Muscle layer of duodenum (tissue), 2 donors: ENCODE measurements around the gene SUN2.

Experiments
- H3K27ac ChIP-seq: one replicate; pipeline ENCODE4 v1.7.0; 2013; ENCODE audit warnings: mild to moderate bottlenecking, low read length
- H3K27me3 ChIP-seq: one replicate; pipeline ENCODE4 v1.7.0; 2013; ENCODE audit warnings: low read depth, mild to moderate bottlenecking, control low read depth, low read length
- H3K36me3 ChIP-seq, 2 donors: one replicate each; pipeline ENCODE4 v1.7.0; 2013; ENCODE audit warnings: low read length in 2 of 2, control low read depth in 1 of 2, mild to moderate bottlenecking in 1 of 2; ENCODE audit not compliant: insufficient read depth in 2 of 2, control insufficient read depth in 1 of 2
- H3K4me1 ChIP-seq, 2 donors: one replicate each; pipeline ENCODE4 v1.7.0; 2013; ENCODE audit warnings: low read length in 2 of 2, mild to moderate bottlenecking in 2 of 2, control low read depth in 1 of 2, moderate library complexity in 1 of 2; ENCODE audit not compliant: insufficient read depth in 2 of 2, control insufficient read depth in 1 of 2
- H3K4me3 ChIP-seq, 2 donors: one replicate each; pipeline ENCODE4 v1.7.0; 2013; ENCODE audit warnings: low read length in 2 of 2, low read depth in 1 of 2, mild to moderate bottlenecking in 1 of 2
- H3K9me3 ChIP-seq, 2 donors: one replicate each; pipeline ENCODE4 v1.7.0; 2013; ENCODE audit warnings: low read length in 2 of 2, control low read depth in 1 of 2, mild to moderate bottlenecking in 1 of 2; ENCODE audit not compliant: control insufficient read depth in 1 of 2
- donor health status: healthy.

SUN2 gene

DNA sequence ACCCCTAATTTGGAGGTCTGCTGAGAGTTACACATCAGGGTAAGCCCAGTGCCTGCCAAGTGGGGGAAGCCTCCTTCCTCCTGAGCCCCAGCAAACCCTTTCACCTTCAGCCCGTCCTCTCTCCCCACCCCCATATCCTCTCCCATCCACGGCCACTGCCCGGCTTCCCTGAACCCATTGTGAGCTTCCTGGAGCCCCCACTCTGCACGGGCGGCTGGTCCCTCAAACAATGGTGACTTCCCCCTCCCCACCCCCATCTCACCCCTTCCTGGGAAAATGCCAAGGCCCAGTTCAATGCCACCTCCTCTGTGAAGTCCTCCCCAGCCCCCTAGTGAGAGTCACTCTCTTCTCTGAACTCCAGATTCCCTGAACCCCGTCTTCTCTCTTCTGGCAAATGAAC, 20.3 kb upstream of the SUN2 start:
- Histone ChIP-seq H3K27me3 (no peaks in the 10 kb centered on the region), H3K36me3 (peaks cover 6 to 28% of the 10 kb centered on the region in 2 donors), H3K4me3 (no peak overlapping the region), H3K4me1 (no peaks in the 10 kb centered on the region), H3K27ac (no peak overlapping the region), H3K9me3 (no peaks in the 10 kb centered on the region)

DNA sequence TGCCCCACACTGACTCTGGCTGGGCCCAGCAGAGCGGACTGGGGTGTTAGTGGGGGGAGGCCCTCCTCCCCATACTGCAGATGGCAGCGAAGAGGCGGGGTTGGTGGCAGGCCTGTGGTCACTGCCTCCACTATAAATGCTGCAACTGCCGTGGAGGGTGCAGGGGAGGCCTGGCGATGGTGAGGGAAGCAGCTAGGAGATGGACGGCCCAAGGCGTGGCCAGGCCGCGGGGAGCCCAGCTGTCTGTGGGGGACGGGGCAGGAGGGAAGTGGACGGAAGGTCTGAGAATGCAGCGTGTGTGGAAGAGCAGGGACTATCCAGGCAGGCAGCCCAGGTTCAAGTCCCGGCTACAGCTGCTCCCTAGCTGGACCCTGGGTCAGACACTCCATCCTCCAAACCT, 19.9 kb upstream of the SUN2 start:
- Histone ChIP-seq H3K27me3 (no peaks in the 10 kb centered on the region), H3K9me3 (no peaks in the 10 kb centered on the region), H3K27ac (no peak overlapping the region), H3K4me1 (no peaks in the 10 kb centered on the region), H3K4me3 (no peak overlapping the region), H3K36me3 (peaks cover 6 to 24% of the 10 kb centered on the region in 2 donors)

DNA sequence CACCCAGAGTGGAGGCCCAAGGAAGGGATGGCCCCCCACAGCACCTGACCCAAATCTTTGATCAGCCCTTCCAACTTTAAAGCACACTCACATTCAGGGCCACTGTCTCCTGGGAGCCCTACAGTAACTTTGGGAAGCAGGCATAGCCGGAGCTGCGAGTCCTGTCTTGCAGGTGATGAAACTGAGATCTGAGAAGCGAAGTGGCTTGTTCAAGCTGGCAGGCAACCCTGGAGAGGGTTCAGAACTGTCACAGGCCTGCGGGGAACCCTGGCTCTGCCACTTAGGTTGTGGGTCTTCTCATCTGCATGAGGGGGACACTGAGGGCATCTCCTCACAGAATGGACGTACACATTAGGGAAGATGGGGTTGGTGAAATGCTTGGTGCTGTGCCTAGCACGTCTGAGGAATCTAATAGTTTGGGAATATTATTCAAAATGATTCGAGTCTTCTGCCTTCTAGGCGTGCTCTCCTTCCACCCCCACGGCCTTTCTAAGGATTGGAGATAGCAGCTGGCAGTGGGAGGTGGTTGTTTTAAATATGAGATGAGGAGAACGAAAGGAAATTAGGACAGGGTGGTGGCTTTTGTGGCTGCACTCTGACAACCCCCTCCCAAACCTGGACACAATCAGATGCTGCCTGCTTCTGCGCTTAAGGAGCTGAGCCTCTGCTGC, 18.8 kb upstream of the SUN2 start:
- Histone ChIP-seq H3K9me3 (no peaks in the 10 kb centered on the region), H3K4me1 (no peaks in the 10 kb centered on the region), H3K27me3 (no peaks in the 10 kb centered on the region), H3K27ac (no peak overlapping the region), H3K4me3 (no peak overlapping the region), H3K36me3 (peaks cover 6 to 15% of the 10 kb centered on the region in 2 donors)

DNA sequence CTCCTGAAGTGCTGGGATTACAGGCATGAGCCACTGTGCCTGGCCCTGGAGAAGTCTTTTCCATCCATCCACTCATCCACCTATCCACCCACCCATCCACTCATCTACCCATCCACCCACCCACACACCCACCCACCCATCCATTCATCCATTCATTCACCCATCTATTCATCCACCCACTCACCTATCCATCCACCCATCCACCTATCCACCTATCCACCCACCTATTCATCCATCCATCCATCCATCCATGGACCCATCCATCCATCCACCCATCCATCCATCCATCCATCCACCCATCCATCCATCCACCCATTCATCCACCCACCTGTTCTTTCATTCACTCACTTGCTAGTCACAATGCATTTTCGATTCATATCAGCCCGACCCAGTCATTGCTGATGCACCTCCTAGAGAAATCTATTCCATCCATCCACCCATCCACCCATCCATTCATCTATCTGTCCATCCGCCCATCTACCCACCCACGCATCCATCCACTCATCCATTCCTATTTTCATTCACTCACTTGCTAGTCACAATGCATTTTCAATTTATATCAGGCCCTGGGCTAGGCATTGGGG, 17.7 kb upstream of the SUN2 start:
- Histone ChIP-seq H3K9me3 (no peaks in the 10 kb centered on the region), H3K27ac (no peak overlapping the region), H3K27me3 (no peaks in the 10 kb centered on the region), H3K4me3 (no peak overlapping the region), H3K4me1 (no peaks in the 10 kb centered on the region), H3K36me3 (peaks cover 3 to 4% of the 10 kb centered on the region in 2 donors)

DNA sequence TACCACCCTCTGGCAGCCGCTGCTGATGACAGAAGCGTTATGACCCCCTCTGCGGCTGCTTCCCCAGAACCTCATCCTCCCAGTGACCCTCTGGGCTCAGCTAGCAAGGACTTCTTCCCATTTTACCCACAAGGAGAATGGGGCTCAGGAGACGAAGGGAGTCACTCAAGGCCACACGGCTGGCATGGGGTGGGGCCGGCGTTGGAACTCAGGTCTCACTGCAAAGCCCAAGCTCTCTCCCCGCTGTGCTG, 16.8 kb upstream of the SUN2 start:
- Histone ChIP-seq H3K4me3 (no peak overlapping the region), H3K27ac (no peak overlapping the region), H3K9me3 (no peaks in the 10 kb centered on the region), H3K36me3 (no peaks in the 10 kb centered on the region), H3K27me3 (no peaks in the 10 kb centered on the region), H3K4me1 (no peaks in the 10 kb centered on the region)

DNA sequence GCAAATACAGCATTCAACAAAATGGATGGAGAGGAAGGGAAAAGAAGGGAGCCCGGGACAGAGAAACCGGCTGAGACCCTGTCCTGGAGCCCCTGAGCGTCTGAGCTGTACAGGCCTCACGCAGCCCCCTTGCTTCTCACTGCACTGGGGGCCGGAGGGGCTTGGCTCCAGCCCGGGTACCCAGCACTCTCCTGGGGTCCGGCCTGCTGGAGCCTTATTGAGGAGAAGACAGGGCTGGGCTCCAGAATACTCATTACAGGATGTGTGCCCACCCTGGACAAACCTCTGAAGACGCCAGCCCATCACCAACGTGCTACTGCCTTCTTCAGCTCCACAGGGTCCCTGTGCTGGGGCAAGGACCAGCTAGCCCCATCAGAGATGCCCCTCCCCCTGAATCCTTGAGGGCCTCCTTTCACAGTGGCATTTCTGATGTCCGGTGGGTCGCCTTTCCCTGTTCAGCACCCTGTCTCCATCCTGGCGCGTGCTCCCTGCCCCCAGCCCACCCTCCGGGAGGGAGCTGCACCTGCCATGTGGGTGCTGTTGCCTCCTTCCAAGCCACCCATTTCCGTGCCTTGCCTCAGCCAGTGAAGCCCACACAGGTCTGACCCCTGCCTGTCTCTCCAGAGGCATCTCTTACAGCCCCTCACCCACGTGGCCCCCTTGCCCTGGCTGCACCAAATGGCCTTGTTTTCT, 14.6 kb upstream of the SUN2 start:
- H3K36me3 ChIP-seq = no peaks in the 10 kb centered on the region
- H3K4me1 ChIP-seq = no peaks in the 10 kb centered on the region
- H3K9me3 ChIP-seq = no peaks in the 10 kb centered on the region
- no peak overlapping the region for H3K4me3 ChIP-seq
- H3K27me3 ChIP-seq = no peaks in the 10 kb centered on the region
- no peak overlapping the region for H3K27ac ChIP-seq

DNA sequence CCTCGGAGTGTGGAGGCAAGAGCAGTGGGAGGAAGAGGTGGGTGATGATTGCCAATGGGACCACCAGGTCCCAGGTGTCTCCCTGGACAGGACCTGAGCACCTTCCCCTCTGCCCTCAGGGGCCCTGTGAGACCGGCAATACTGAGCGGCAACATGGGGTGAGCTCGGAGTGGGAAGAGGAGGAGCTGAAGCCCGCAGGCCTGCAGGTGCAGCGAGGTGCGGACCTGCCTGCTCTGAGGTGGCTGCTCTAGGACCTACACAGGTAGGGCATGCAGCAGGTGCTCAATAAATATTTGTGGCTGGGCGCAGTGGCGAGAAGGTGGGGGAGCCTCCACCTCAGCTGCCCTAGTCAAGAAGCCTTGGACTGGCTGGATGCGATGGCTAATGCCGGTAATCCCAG, 12.2 kb upstream of the SUN2 start:
- Histone ChIP-seq H3K27me3 (no peaks in the 10 kb centered on the region), H3K36me3 (no peaks in the 10 kb centered on the region), H3K4me1 (no peaks in the 10 kb centered on the region), H3K4me3 (no peak overlapping the region), H3K9me3 (no peaks in the 10 kb centered on the region), H3K27ac (no peak overlapping the region)

DNA sequence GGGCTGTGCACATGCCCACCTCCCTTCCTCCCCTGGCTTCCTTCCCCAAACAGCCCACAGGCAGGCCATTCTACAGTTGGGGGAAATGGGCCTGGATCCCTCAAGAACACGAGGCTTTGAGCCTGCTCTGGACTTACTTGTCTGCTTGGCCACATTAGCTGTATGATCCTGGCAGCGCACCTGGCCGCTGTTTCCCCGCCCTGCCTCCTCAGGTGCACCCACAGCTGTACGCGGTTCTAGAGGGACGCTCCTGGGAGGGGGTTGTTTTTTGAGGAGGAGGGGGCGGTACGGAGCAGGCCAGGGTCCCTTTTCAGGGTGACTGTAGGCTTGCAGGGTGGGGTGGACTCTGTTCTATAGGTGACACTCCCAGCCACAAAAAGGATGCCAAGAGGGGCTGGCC, 11.5 kb upstream of the SUN2 start:
- Histone ChIP-seq H3K27me3 (no peaks in the 10 kb centered on the region), H3K4me3 (no peak overlapping the region), H3K27ac (no peak overlapping the region), H3K36me3 (no peaks in the 10 kb centered on the region), H3K9me3 (no peaks in the 10 kb centered on the region), H3K4me1 (no peaks in the 10 kb centered on the region)

DNA sequence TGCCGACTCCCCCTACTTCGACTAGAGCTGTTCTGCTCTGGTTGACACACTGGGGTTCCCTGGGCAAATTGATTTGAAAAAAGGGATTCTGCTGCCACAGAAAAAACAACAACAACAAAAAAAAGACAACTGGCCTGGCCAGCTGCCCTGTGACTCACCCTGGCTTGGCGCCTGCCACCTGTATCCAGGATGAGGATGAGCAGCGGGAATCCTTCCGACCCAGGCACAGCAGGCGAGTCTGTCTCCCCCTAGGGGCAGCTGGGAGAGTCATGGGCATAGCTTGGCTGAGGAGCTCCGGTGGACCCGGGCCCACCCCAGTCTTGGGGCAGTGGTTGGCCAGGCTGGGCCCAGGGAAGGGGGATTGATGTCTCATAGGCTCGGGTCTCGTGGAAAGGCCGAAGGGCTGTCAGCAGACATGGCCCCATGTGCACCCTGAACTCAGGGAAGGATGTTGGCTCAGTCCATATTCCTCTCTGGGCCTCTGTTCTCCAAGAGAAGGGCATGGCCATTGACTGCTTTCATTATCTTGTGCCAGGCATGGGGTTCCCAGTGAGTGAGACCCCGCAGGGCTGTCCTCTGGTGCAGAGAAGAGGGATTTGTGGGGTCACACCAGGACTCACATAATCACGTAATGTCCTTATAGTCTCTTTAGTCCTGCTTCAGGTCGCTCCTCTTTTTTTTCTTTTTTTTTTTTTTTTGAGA, 10.4 kb upstream of the SUN2 start:
- Histone ChIP-seq H3K36me3 (no peaks in the 10 kb centered on the region), H3K4me3 (no peak overlapping the region), H3K27ac (no peak overlapping the region), H3K9me3 (no peaks in the 10 kb centered on the region), H3K4me1 (no peaks in the 10 kb centered on the region), H3K27me3 (no peaks in the 10 kb centered on the region)

DNA sequence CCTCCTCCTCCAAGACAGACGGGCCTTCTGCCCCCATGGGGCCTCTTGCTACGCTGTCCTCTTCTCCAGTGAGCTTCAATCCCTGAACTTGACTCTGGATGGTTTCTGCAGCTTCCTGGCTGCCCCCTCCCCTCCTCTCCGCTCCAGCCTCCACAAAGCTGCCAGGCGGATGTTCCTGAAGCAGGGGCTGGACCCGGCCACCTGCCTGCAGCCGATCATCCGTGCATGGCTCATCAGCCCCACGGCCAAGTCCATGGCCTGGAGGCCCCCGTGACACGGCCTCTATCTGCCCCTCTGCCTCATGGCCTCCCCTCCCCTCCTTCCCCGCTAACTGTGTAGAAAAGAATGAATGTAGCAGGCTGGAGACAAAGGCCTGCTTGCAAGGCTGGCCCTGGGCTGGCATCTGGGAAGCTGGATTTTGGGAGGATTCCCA, 6.8 kb upstream of the SUN2 start:
- Histone ChIP-seq H3K4me1 (no peaks in the 10 kb centered on the region), H3K27ac (no peak overlapping the region)

DNA sequence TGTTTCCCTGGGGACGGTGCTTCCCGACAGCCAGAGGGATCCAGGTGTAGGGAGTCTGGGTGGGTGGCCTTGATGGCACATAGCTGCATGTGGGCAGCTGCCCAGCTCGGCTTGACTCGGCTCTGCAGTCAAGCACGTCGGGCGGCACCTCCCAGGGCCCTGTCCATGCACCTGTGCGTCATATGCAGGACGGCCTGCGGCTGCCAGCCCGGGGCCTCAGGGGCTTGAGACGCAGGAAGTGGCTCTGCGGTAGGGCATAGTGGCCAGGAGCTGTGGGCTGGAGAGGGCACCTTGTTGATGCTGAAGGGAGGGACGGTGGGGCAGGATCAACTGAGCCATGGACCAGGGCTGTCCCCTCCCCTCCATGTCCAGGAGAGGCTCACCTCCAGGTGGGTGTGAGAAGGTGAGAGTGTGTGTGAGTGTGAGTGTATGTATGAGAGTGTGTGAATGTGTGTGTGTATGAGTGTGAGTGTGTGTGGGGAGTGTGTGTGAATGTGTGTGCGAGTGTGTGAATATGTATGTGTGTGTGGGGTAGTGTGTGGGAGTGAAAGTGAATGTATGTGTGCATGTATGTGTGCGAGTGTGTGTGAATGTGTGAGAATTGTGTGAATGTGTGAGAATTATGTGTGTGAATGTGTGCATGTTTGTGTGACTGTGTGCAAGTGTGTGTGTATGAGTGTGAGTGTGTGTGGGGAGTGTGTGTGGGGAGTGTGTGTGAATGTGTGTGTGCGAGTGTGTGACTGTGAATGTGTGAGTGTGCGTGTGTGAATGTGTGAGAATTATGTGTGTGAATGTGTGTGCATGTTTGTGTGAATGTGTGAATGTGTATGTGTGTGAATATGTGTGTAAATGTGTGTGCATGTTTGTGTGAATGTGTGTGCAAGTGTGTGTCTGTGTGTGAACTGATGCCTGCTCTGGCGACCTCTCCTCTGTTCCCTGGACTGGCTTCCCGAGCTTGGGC, 5.7 kb upstream of the SUN2 start:
- Histone ChIP-seq H3K4me1 (peaks cover 0 to 7% of the 10 kb centered on the region in 2 donors), H3K4me3 (no peak overlapping the region), H3K9me3 (no peaks in the 10 kb centered on the region), H3K36me3 (no peaks in the 10 kb centered on the region), H3K27me3 (no peaks in the 10 kb centered on the region), H3K27ac (no peak overlapping the region)

More for the DNA sequence above, 6.8 kb upstream of the SUN2 start:
- no peak overlapping the region for H3K4me3 ChIP-seq
- H3K9me3 ChIP-seq = no peaks in the 10 kb centered on the region
- H3K27me3 ChIP-seq = no peaks in the 10 kb centered on the region
- H3K36me3 ChIP-seq = no peaks in the 10 kb centered on the region
